CD4-positive, alpha-beta T cell (primary cell): ENCODE data around the gene FN1. TPM values are rescaled to one million over a fixed set of nuclear protein-coding genes. Genes with fewer than 3 reads are reported as not detected.

Source experiments
- ATAC-seq: fragments of 200-7000 bp; cut with Tn5 transposase; one replicate; pipeline ENCODE4 v1.10.0; 2022; ENCODE audit warnings: mild to moderate bottlenecking; ENCODE audit not compliant: poor library complexity
- CTCF ChIA-PET: fragments of 350-600 bp; sonication (Branson Sonifier 250); formaldehyde crosslinking; loops from one replicate; lab custom pipeline; 2021; ENCODE audit warnings: antibody characterized with exemption, inconsistent platforms; lab: Charles Lee
- POLR2A ChIA-PET: fragments of 350-600 bp; sonication (Branson Sonifier 250); formaldehyde crosslinking; loops from one replicate; lab custom pipeline; 2021; ENCODE audit warnings: antibody characterized with exemption, inconsistent platforms; lab: Charles Lee
- DNase-seq, 14 experiments: peaks; one replicate each; pipeline ENCODE4 v3.0.0-alpha.2; 2013 to 2020; ENCODE audit warnings: mixed read lengths in 2 of 14
- H3K27ac ChIP-seq, 2 donors: one replicate each; pipeline versions ENCODE4 v1.5.1 to v1.7.0; 2013; ENCODE audit warnings: low read length in 2 of 2, low read depth in 1 of 2, mild to moderate bottlenecking in 1 of 2
- H3K27me3 ChIP-seq, 2 experiments: 1 replicate in 1 of 2; 2 replicates in 1 of 2; pipeline versions ENCODE4 v1.6.1 to v1.7.0; 2013; ENCODE audit warnings: low read length in 2 of 2, control low read depth in 1 of 2, mild to moderate bottlenecking in 1 of 2, moderate library complexity in 1 of 2; ENCODE audit not compliant: insufficient read depth in 2 of 2, control insufficient read depth in 1 of 2
- H3K36me3 ChIP-seq: one replicate; pipeline ENCODE4 v1.6.1; 2013; ENCODE audit warnings: low read length, control low read depth; ENCODE audit not compliant: insufficient read depth
- H3K4me1 ChIP-seq: one replicate; pipeline ENCODE4 v1.6.1; 2013; ENCODE audit warnings: low read length, control low read depth; ENCODE audit not compliant: insufficient read depth
- H3K4me3 ChIP-seq: one replicate; pipeline ENCODE4 v1.5.1; 2013; ENCODE audit warnings: mild to moderate bottlenecking, low read length, moderate library complexity
- H3K9me3 ChIP-seq, 2 experiments: 1 replicate in 1 of 2; 2 replicates in 1 of 2; pipeline versions ENCODE4 v1.6.1 to v1.7.0; 2013; ENCODE audit warnings: low read length in 2 of 2, mild to moderate bottlenecking in 2 of 2, control low read depth in 1 of 2, moderate library complexity in 1 of 2; ENCODE audit not compliant: control insufficient read depth in 1 of 2, insufficient read depth in 1 of 2
- H3K27ac Mint-ChIP-seq: one replicate; pipeline ENCODE4 v1.8.0; 2020; ENCODE audit warnings: mixed read lengths
- H3K27me3 Mint-ChIP-seq: one replicate; pipeline ENCODE4 v1.8.0; 2021; ENCODE audit warnings: mixed read lengths
- H3K36me3 Mint-ChIP-seq: one replicate; pipeline ENCODE4 v1.8.0; 2021; ENCODE audit warnings: low read depth, mixed read lengths
- H3K4me1 Mint-ChIP-seq: one replicate; pipeline ENCODE4 v1.8.0; 2021; ENCODE audit warnings: low read depth, mixed read lengths
- H3K4me3 Mint-ChIP-seq: one replicate; pipeline ENCODE4 v1.8.0; 2020; ENCODE audit warnings: mild to moderate bottlenecking, mixed read lengths
- H3K9me3 Mint-ChIP-seq: one replicate; pipeline ENCODE4 v1.8.0; 2020; ENCODE audit warnings: mixed read lengths
- CTCF ChIP-seq: fragments of 200-600 bp; IDR thresholded peaks from one replicate; pipeline ENCODE4 v1.8.0; 2022; ENCODE audit warnings: antibody characterized with exemption, mild to moderate bottlenecking
- intact Hi-C, 2 experiments: fragments of 100-400 bp; cut with DNase I in 1 of 2; cut with micrococcal nuclease in 1 of 2; formaldehyde crosslinking; loops; one replicate each; pipeline versions ENCODE4 v1.15.1 to v1.9.0; 2023 to 2025; cut with DNase I, micrococcal nuclease
- total RNA-seq, 174 experiments: library from RNA in 2 of 174; stranded (reverse) in 2 of 174; gene quantifications; one replicate each; pipeline ENCODE4 v1.2.3 and lab custom pipeline; 2021 to 2026

FN1 gene
- total RNA-seq, 2 experiments from 2014 or later, result 0.41 to 0.61 TPM

GRCh38 chr2:215429424-215429823, 6.4 kb downstream of the FN1 start:
- CTCF ChIA-PET, result no interaction called here

GRCh38 chr2:215428060-215428910, 7.6 kb downstream of the FN1 start:
- TF ChIP-seq CTCF, result no peak
- Mint-ChIP-seq H3K27me3 (peaks cover 73% of the 10 kb centered on the region), H3K36me3 (no peaks in the 10 kb centered on the region), H3K4me1 (no peaks in the 10 kb centered on the region), H3K27ac (no peak overlapping the region), H3K4me3 (no peak overlapping the region), H3K9me3 (no peaks in the 10 kb centered on the region)
- no peaks in the 10 kb centered on the region for H3K4me1 ChIP-seq
- intact Hi-C loops, result no loop called here
- H3K27ac ChIP-seq, result no peak overlapping the region
- POLR2A ChIA-PET, result no interaction called here
- no peaks in the 10 kb centered on the region for H3K36me3 ChIP-seq
- no peak for DNase-seq
- no peak for ATAC-seq
- H3K9me3 ChIP-seq, result no peaks in the 10 kb centered on the region
- CTCF ChIA-PET, result no interaction called here
- H3K4me3 ChIP-seq, result no peak overlapping the region
- peaks cover 21 to 52% of the 10 kb centered on the region in 2 experiments for H3K27me3 ChIP-seq

More at GRCh38 chr2:215429424-215429823, 6.4 kb downstream of the FN1 start:
- H3K27me3 ChIP-seq, result peaks cover 18 to 58% of the 10 kb centered on the region in 2 experiments
- H3K36me3 Mint-ChIP-seq, result no peaks in the 10 kb centered on the region
- ATAC-seq (no peak), DNase-seq (no peak)
- no peak for TF ChIP-seq CTCF
- H3K27ac Mint-ChIP-seq, result no peak overlapping the region
- H3K4me1 Mint-ChIP-seq, result no peaks in the 10 kb centered on the region
- no peak overlapping the region for H3K27ac ChIP-seq
- peaks cover 73% of the 10 kb centered on the region for H3K27me3 Mint-ChIP-seq
- H3K4me3 Mint-ChIP-seq, result no peak overlapping the region
- H3K9me3 Mint-ChIP-seq, result no peaks in the 10 kb centered on the region
- no peak overlapping the region for H3K4me3 ChIP-seq
- H3K4me1 ChIP-seq, result no peaks in the 10 kb centered on the region
- POLR2A ChIA-PET, result no interaction called here
- no peaks in the 10 kb centered on the region for H3K36me3 ChIP-seq
- intact Hi-C loops, result no loop called here
- no peaks in the 10 kb centered on the region for H3K9me3 ChIP-seq

DNA sequence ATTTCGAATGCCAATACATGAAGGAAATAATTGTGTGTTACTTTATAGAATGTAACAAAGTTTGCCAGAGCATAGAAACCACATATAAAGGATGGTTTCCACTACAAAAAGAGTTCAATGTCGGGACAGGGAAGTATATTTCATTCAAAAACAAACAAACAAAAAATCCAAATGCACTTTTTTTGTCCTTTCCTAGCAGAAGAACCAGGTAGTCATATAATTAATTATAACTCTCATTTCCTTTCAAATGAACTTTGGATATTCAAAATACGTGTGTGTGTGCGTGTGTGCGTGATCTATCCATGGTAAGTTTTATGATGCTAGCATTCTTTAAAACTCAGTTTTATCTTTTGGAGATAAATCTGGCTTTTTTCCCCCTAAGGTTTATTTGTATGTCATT, 8.3 kb downstream of the FN1 start:
- Mint-ChIP-seq H3K4me1 (no peaks in the 10 kb centered on the region), H3K27ac (no peak overlapping the region), H3K27me3 (peaks cover 69% of the 10 kb centered on the region), H3K9me3 (no peaks in the 10 kb centered on the region), H3K36me3 (no peaks in the 10 kb centered on the region), H3K4me3 (no peak overlapping the region)
- no peaks in the 10 kb centered on the region for H3K4me1 ChIP-seq
- intact Hi-C loops, result no loop called here
- DNase-seq (no peak), ATAC-seq (no peak)
- no peaks in the 10 kb centered on the region for H3K36me3 ChIP-seq
- no peaks in the 10 kb centered on the region for H3K9me3 ChIP-seq
- no peak overlapping the region for H3K27ac ChIP-seq
- no peak overlapping the region for H3K4me3 ChIP-seq
- ChIA-PET CTCF (no interaction called here), POLR2A (no interaction called here)
- no peak for TF ChIP-seq CTCF
- peaks cover 14 to 49% of the 10 kb centered on the region in 2 experiments for H3K27me3 ChIP-seq
